SK-N-MC (cell line): Measurements from ENCODE around the gene ETFBKMT.

ENCODE experiments used
- EZH2 ChIP-seq: fragments of 200-600 bp; sonication (generic); IDR thresholded peaks from one replicate; pipeline ENCODE4 v1.6.1; 2017; ENCODE audit warnings: antibody characterized with exemption
- POLR2AphosphoS5 ChIP-seq: IDR thresholded peaks from 2 replicates; pipeline ENCODE4 v1.6.1; 2012; ENCODE audit warnings: mild to moderate bottlenecking, low read depth, low read length, borderline replicate concordance

- TF ChIP-seq POLR2AphosphoS5 (no peak), EZH2 (no peak)
These were observed 63.1 kb downstream of the ETFBKMT start for GRCh38 chr12:31722580-31722979.
